Activated CD4-positive, alpha-beta memory T cell treated with anti-CD3 and anti-CD28 coated beads for 36 hours (primary cell): ENCODE data around the gene CHRD. TPM values are rescaled to one million over a fixed set of nuclear protein-coding genes. Genes with fewer than 3 reads are reported as not detected.

ENCODE experiments used
- CTCF ChIA-PET: fragments of 350-600 bp; sonication (Branson Sonifier 250); formaldehyde crosslinking; loops from one replicate; lab custom pipeline; 2021; ENCODE audit warnings: antibody characterized with exemption, inconsistent platforms; lab: Charles Lee
- POLR2A ChIA-PET: fragments of 350-600 bp; sonication (Branson Sonifier 250); formaldehyde crosslinking; loops from one replicate; lab custom pipeline; 2021; ENCODE audit warnings: antibody characterized with exemption; lab: Charles Lee
- DNase-seq: peaks from one replicate; pipeline ENCODE4 v3.0.0-alpha.2; 2020
- H3K27ac Mint-ChIP-seq: one replicate; pipeline ENCODE4 v1.8.0; 2021; ENCODE audit warnings: mixed read lengths
- H3K27me3 Mint-ChIP-seq: one replicate; pipeline ENCODE4 v1.8.0; 2021; ENCODE audit warnings: mixed read lengths
- H3K36me3 Mint-ChIP-seq: one replicate; pipeline ENCODE4 v1.8.0; 2021; ENCODE audit warnings: mixed read lengths
- H3K4me1 Mint-ChIP-seq: one replicate; pipeline ENCODE4 v1.8.0; 2021; ENCODE audit warnings: low read depth, mixed read lengths
- H3K4me3 Mint-ChIP-seq: one replicate; pipeline ENCODE4 v1.8.0; 2021; ENCODE audit warnings: mild to moderate bottlenecking, mixed read lengths
- H3K9me3 Mint-ChIP-seq: one replicate; pipeline ENCODE4 v1.8.0; 2021; ENCODE audit warnings: mixed read lengths
- intact Hi-C: fragments of 100-400 bp; cut with micrococcal nuclease; formaldehyde crosslinking; loops from one replicate; pipeline ENCODE4 v1.15.1; 2023
- total RNA-seq, 2 experiments: library from RNA; stranded (reverse); gene quantifications; one replicate each; pipeline ENCODE4 v1.2.3, GENCODE V29; 2021

Gene CHRD
- total RNA-seq, 2 experiments from 2014 or later = 0.21 TPM; not detected in 1

- no peaks in the 10 kb centered on the region for H3K9me3 Mint-ChIP-seq
- peaks cover 2% of the 10 kb centered on the region for H3K36me3 Mint-ChIP-seq
- DNase-seq = no peak
- peaks cover 6% of the 10 kb centered on the region for H3K4me1 Mint-ChIP-seq
- no peak overlapping the region for H3K4me3 Mint-ChIP-seq
- no peaks in the 10 kb centered on the region for H3K27me3 Mint-ChIP-seq
- ChIA-PET CTCF (interaction anchor here (1.2 kb wide), 1 partner anchor 13 kb away, joined by 3 read pairs; no protein-coding TSS in a partner anchor), POLR2A (no interaction called here)
- no peak overlapping the region for H3K27ac Mint-ChIP-seq
- intact Hi-C loops = no loop called here
Observed at GRCh38 chr3:184358124-184358767, 21.6 kb upstream of the CHRD start.

GRCh38 chr3:184358921-184359350, 20.9 kb upstream of the CHRD start:
- Mint-ChIP-seq H3K9me3 (no peaks in the 10 kb centered on the region), H3K4me1 (peaks cover 7% of the 10 kb centered on the region), H3K36me3 (peaks cover 3% of the 10 kb centered on the region), H3K27me3 (no peaks in the 10 kb centered on the region), H3K4me3 (no peak overlapping the region), H3K27ac (no peak overlapping the region)
- intact Hi-C loops = no loop called here
- ChIA-PET CTCF (interaction anchor here (1.2 kb wide), 1 partner anchor 13 kb away, joined by 3 read pairs; no protein-coding TSS in a partner anchor), POLR2A (no interaction called here)
- DNase-seq = no peak

- no peak overlapping the region for H3K4me3 Mint-ChIP-seq
- POLR2A ChIA-PET = no interaction called here
- CTCF ChIA-PET = interaction anchor here (0.8 kb wide), 1 partner anchor 11 kb away, joined by 3 read pairs; no protein-coding TSS in a partner anchor
- no peaks in the 10 kb centered on the region for H3K9me3 Mint-ChIP-seq
- H3K27ac Mint-ChIP-seq = no peak overlapping the region
- H3K36me3 Mint-ChIP-seq = peaks cover 6% of the 10 kb centered on the region
- intact Hi-C loops = loop anchor here (5.0 kb wide), 1 partner anchor 353 kb away; the partner anchor contains the start of gene MAGEF1
- no peaks in the 10 kb centered on the region for H3K27me3 Mint-ChIP-seq
- peaks cover 12% of the 10 kb centered on the region for H3K4me1 Mint-ChIP-seq
- no peak for DNase-seq
Observed at GRCh38 chr3:184359610-184360009, 20.2 kb upstream of the CHRD start.

- peaks cover 19% of the 10 kb centered on the region for H3K4me1 Mint-ChIP-seq
- H3K36me3 Mint-ChIP-seq = peaks cover 13% of the 10 kb centered on the region
- POLR2A ChIA-PET = no interaction called here
- H3K4me3 Mint-ChIP-seq = peak overlapping the region; percentile 78
- no peaks in the 10 kb centered on the region for H3K9me3 Mint-ChIP-seq
- CTCF ChIA-PET = interaction anchor here (0.8 to 2.4 kb wide), 3 partner anchors 11 to 153 kb away, joined by 3 to 8 read pairs (median 4); no protein-coding TSS in a partner anchor
- intact Hi-C loops = loop anchor here (5.0 kb wide), 1 partner anchor 352 kb away; the partner anchor contains the start of gene MAGEF1
- DNase-seq = no peak
- peak overlapping the region; percentile 66 for H3K27ac Mint-ChIP-seq
- H3K27me3 Mint-ChIP-seq = no peaks in the 10 kb centered on the region
Observed at GRCh38 chr3:184360070-184360928, 19.6 kb upstream of the CHRD start.

GRCh38 chr3:184360929-184361531, 18.8 kb upstream of the CHRD start:
- Mint-ChIP-seq H3K9me3 (no peaks in the 10 kb centered on the region), H3K4me3 (peak overlapping the region; percentile 78), H3K36me3 (peaks cover 17% of the 10 kb centered on the region), H3K27ac (peak overlapping the region; percentile 66), H3K4me1 (peaks cover 21% of the 10 kb centered on the region), H3K27me3 (no peaks in the 10 kb centered on the region)
- CTCF ChIA-PET = interaction anchor here (1.4 to 2.4 kb wide), 2 partner anchors 11 to 153 kb away, joined by 4 to 8 read pairs; no protein-coding TSS in a partner anchor
- POLR2A ChIA-PET = interaction anchor here (1.1 to 1.3 kb wide), 2 partner anchors 41 to 351 kb away, joined by 3 to 4 read pairs; partner anchors contain the start of gene MAGEF1
- intact Hi-C loops = loop anchor here (5.0 kb wide), 1 partner anchor 351 kb away; the partner anchor contains the start of gene MAGEF1
- DNase-seq = no peak

GRCh38 chr3:184361532-184361931, 18.3 kb upstream of the CHRD start, which contains the start of the genes CLCN2 and POLR2H:
Gene CLCN2 (minus strand): TSS chr3:184361605. CDS start chr3:184361479, 126 bp downstream.
Gene POLR2H (plus strand): TSS chr3:184361710. CDS start chr3:184363493, 1,783 bp downstream.
- Mint-ChIP-seq H3K4me3 (peak within 1 kb of the TSS; percentile 96), H3K36me3 (peaks cover 18% of the 10 kb centered on the region), H3K27ac (peak within 1 kb of the TSS; percentile 94), H3K4me1 (peaks cover 22% of the 10 kb centered on the region), H3K9me3 (no peaks in the 10 kb centered on the region), H3K27me3 (no peaks in the 10 kb centered on the region)
- POLR2A ChIA-PET = interaction anchor here (1.1 to 1.3 kb wide), 4 partner anchors 13 to 350 kb away, joined by 3 to 4 read pairs (median 4); partner anchors contain the start of gene MAGEF1
- intact Hi-C loops = loop anchor here (5.0 kb wide), 1 partner anchor 351 kb away; the partner anchor contains the start of gene MAGEF1
- DNase-seq = peak; percentile 54
- CTCF ChIA-PET = interaction anchor here (1.0 to 2.4 kb wide), 6 partner anchors 8 to 200 kb away, joined by 3 to 8 read pairs (median 4); partner anchors contain the start of gene EPHB3

- Mint-ChIP-seq H3K27me3 (no peaks in the 10 kb centered on the region), H3K36me3 (peaks cover 24% of the 10 kb centered on the region), H3K27ac (peak overlapping the region; percentile 94), H3K4me3 (peak overlapping the region; percentile 96), H3K9me3 (no peaks in the 10 kb centered on the region), H3K4me1 (peaks cover 27% of the 10 kb centered on the region)
- intact Hi-C loops = loop anchor here (1.0 to 5.0 kb wide), 6 partner anchors 63 to 451 kb away; partner anchors contain the start of genes EEF1AKMT4, MAGEF1, PSMD2 and VPS8
- DNase-seq = peak; percentile 67
- ChIA-PET CTCF (interaction anchor here (1.0 to 2.4 kb wide), 6 partner anchors 8 to 199 kb away, joined by 3 to 8 read pairs (median 4); partner anchors contain the start of genes ABCF3 and EPHB3), POLR2A (interaction anchor here (1.1 to 1.3 kb wide), 4 partner anchors 14 to 350 kb away, joined by 3 to 4 read pairs (median 4); partner anchors contain the start of gene MAGEF1)
Observed at GRCh38 chr3:184361932-184362667, 17.8 kb upstream of the CHRD start.

- ChIA-PET CTCF (interaction anchor here (1.0 to 2.4 kb wide), 8 partner anchors 9 to 198 kb away, joined by 3 to 8 read pairs (median 5); partner anchors contain the start of genes ABCF3 and EPHB3), POLR2A (interaction anchor here (0.7 to 1.3 kb wide), 4 partner anchors 14 to 61 kb away, joined by 3 to 4 read pairs (median 3); no protein-coding TSS in a partner anchor)
- no peaks in the 10 kb centered on the region for H3K9me3 Mint-ChIP-seq
- peaks cover 30% of the 10 kb centered on the region for H3K4me1 Mint-ChIP-seq
- peak overlapping the region; percentile 96 for H3K4me3 Mint-ChIP-seq
- intact Hi-C loops = loop anchor here (1.0 to 5.0 kb wide), 9 partner anchors 28 to 450 kb away; partner anchors contain the start of genes EEF1AKMT4, EIF4G1, MAGEF1 and PSMD2
- no peaks in the 10 kb centered on the region for H3K27me3 Mint-ChIP-seq
- H3K36me3 Mint-ChIP-seq = peaks cover 29% of the 10 kb centered on the region
- peak overlapping the region; percentile 94 for H3K27ac Mint-ChIP-seq
- peak; percentile 98 for DNase-seq
Observed at GRCh38 chr3:184362668-184363546, 16.9 kb upstream of the CHRD start.

- CTCF ChIA-PET = interaction anchor here (1.2 kb wide), 1 partner anchor 21 kb away, joined by 3 read pairs; no protein-coding TSS in a partner anchor
- DNase-seq = no peak
- Mint-ChIP-seq H3K27ac (no peak overlapping the region), H3K4me3 (no peak overlapping the region), H3K27me3 (no peaks in the 10 kb centered on the region), H3K9me3 (no peaks in the 10 kb centered on the region), H3K36me3 (peaks cover 45% of the 10 kb centered on the region), H3K4me1 (peaks cover 32% of the 10 kb centered on the region)
- POLR2A ChIA-PET = no interaction called here
- intact Hi-C loops = no loop called here
Observed at GRCh38 chr3:184366619-184367289, 13.1 kb upstream of the CHRD start.
